SK-MEL-5 (cell line): ENCODE data around the gene NFKB2. TPM values are rescaled to one million over a fixed set of nuclear protein-coding genes. Genes with fewer than 3 reads are reported as not detected.

Experiments used
- DNase-seq: peaks from one replicate; pipeline ENCODE4 v3.0.0-alpha.2; 2016; ENCODE audit warnings: low read depth, low spot score
- in situ Hi-C: cut with HindIII; loops from 2 replicates; pipeline ENCODE4 v1.10.0; 2016; ENCODE audit warnings: low sequenced_read_pairs, high pct_unique_total_duplicates, low pct_unique_long_range_greater_than_20kb
- total RNA-seq: library from RNA; depleted of rRNA; stranded (reverse); fragments of >200 nt; shearing (Covaris generic); gene quantifications from 2 replicates; pipeline ENCODE4 v1.2.3, GENCODE V29; 2014

Gene NFKB2
- total RNA-seq, 1 experiment from 2014 or later: 10.3 TPM

GRCh38 chr10:102392306-102392705, 3.2 kb upstream of the NFKB2 start:
- in situ Hi-C loops: no loop called here

GRCh38 chr10:102393411-102394078, 2.0 kb upstream of the NFKB2 start:
- no peak for DNase-seq
- in situ Hi-C loops: no loop called here

More at GRCh38 chr10:102392306-102392705, 3.2 kb upstream of the NFKB2 start:
- no peak for DNase-seq

- in situ Hi-C loops: no loop called here
- DNase-seq: peak; percentile 87
Measured at GRCh38 chr10:102394079-102394800, 1.3 kb upstream of the NFKB2 start.

GRCh38 chr10:102394801-102395399, 605 bp upstream of the NFKB2 start:
- DNase-seq: peak; percentile 6
- in situ Hi-C loops: no loop called here

- DNase-seq: no peak
- in situ Hi-C loops: no loop called here
Measured at GRCh38 chr10:102396317-102396650, 779 bp downstream of the NFKB2 start.

GRCh38 chr10:102396730-102397151, 1.2 kb downstream of the NFKB2 start:
- in situ Hi-C loops: no loop called here

GRCh38 chr10:102397222-102398171, 2.0 kb downstream of the NFKB2 start:
- in situ Hi-C loops: no loop called here
- no peak for DNase-seq

More at GRCh38 chr10:102396730-102397151, 1.2 kb downstream of the NFKB2 start:
- no peak for DNase-seq

GRCh38 chr10:102398172-102399020, 2.9 kb downstream of the NFKB2 start:
- in situ Hi-C loops: no loop called here
- no peak for DNase-seq

- peak; percentile 81 for DNase-seq
- in situ Hi-C loops: no loop called here
Measured at GRCh38 chr10:102399217-102400021, 3.9 kb downstream of the NFKB2 start.

GRCh38 chr10:102400076-102400475, 4.6 kb downstream of the NFKB2 start:
- no peak for DNase-seq
- in situ Hi-C loops: no loop called here

GRCh38 chr10:102400598-102401341, 5.3 kb downstream of the NFKB2 start:
- no peak for DNase-seq
- in situ Hi-C loops: no loop called here

GRCh38 chr10:102401342-102401654, 5.8 kb downstream of the NFKB2 start:
- in situ Hi-C loops: no loop called here
- DNase-seq: no peak

- DNase-seq: no peak
- in situ Hi-C loops: no loop called here
Measured at GRCh38 chr10:102401735-102402511, 6.4 kb downstream of the NFKB2 start.

- in situ Hi-C loops: no loop called here
Measured at GRCh38 chr10:102402512-102402896, 7.0 kb downstream of the NFKB2 start.

GRCh38 chr10:102403115-102403514, 7.6 kb downstream of the NFKB2 start:
- DNase-seq: no peak
- in situ Hi-C loops: no loop called here

More at GRCh38 chr10:102402512-102402896, 7.0 kb downstream of the NFKB2 start:
- DNase-seq: no peak
